HG02973 (cell line): ENCODE data around the gene PEX26.
"Not testable (repeated sequence)": the region's sequence is repeated elsewhere in the genome, so short reads cannot be mapped to it uniquely, and the experiment has no call there.

Source experiments
- ATAC-seq: cut with Tn5 transposase; IDR thresholded peaks from one replicate; pipeline ENCODE4 v1.9.1; 2021; ENCODE audit warnings: moderate library complexity; ENCODE audit not compliant: unreplicated experiment

Gene PEX26

DNA sequence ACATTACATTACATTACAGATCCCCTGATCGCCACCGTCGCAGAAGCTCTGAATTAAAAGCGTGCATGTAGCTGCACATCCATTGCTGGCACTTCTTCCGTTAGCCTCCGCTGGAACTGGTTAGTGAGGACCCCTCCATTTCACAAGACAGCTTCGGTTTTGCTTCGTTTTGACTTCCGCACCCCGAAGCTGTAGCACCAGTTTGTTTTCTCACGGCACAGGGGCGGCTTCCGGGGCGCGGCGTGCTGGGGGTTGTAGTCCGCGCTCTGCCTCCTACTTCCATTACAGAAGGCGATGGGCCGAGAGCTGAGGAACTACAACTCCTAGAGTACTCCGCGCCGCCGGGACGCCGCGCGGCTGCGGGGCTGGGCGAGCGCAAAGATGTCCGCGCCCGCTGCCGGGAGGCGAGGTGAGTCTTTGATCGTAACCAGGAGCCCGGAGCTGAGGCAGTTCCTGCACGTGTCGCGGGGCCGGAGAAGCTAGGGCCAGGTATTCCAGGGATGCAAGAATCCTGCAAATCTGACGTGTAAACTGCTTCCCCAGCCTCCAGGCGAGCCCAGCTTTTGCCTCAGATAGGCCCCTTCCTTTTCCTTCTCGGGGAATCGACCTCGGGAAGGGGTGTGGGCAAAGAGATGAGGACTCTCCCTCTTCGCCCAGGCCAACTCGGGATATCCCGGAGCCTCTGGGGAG, at the start of gene PEX26:
Gene PEX26 (plus strand): TSS at position 352 of the 690 bp plus-strand sequence. CDS start 387 bp downstream, outside the sequence.
- peak; percentile 92 for ATAC-seq

DNA sequence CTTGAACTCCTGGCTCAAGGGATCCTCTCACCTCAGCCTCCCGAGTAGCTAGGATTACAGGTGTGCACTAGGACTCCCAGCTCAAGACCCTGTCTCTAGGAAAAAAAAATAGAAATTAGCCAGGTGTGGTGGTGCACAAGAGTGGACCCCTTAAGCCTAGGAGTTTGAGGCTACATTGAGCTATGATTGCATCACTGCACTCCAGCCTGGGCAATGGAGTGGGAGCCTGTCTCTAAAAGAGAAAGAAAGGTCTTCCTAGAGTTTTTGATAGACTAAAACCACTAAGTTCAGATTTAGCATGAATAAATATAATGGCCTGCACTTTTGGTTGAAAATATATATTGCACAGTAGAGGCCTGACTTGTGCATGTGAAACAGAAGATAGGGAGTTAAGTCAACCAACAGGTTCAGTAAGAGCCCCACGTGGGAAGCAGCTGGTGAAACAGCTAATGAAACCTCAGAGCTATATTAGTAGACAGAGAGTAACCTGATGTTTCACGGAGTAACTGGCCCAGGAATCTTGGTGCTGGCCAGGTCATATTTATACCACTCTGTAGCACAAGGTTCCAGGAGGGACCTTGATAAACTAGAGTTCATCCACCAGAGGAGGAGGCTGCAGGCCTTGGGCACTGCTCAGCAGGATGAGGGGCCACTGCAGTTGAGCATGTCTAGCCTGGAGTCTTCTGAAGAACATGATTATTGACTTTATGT, 48.8 kb upstream of the PEX26 start:
- no peak for ATAC-seq

DNA sequence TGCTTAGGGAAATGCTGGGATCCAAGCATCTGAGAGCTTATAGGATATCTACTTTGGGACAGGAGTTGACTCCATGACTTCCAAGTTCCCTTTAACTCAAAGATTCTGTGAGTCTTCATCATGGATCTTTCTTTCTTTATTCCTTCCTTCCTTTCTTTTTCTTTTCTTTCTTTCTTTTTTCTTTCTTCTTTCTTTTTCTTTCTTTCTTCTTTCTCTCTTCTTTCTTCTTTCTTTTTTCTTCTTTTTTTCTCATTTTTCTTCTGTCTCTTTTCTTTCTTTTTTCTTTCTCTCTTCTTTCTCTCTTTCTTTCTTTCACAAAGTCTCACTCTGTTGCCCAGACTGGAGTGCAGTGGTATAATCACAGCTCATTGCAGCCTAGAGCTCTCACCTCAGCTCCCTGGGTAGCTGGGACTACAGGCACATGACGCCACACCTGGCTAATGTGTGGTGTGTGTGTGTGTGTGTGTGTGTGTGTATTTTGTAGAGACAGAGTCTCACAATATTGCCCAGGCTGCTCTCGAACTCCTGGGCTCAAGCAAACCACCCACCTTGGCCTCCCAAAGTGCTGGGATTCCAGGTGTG, 48.0 kb upstream of the PEX26 start:
- ATAC-seq: no peak

DNA sequence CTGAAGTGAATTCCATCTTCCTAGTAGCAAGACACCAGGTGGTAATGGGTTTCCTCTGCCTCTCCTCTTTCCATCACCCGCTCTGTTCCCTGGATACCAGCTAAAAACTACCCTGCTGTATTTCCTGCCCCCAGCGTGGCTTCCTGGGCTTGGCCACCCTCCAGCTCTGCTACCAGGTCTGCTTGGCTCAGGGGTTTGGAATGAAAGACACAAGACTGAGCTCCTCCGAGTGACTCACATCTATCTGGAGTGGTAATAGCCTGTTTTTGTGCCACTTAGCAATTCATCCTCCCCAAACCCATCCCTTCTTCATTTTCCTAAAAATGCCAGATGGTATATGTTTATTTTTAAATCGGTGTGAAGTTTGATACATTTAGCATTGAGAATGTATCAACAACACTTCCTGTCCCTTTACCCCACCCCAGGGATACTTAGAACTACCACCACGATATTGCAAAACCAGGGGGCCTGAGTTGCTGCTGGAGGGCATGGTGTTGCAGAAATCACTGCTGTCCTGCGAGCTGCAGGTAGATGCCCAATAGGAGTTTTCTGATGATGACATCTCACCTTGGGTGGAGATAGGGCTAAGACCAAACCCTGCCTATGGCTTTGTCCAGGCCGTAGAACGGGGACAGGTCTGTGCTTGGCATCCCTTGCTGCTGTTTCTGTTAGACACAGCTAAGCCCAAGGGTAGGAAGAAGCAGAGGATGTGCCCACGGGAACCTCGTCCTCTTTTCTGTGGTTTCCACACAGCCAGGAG, 45.9 kb upstream of the PEX26 start:
- ATAC-seq: no peak

DNA sequence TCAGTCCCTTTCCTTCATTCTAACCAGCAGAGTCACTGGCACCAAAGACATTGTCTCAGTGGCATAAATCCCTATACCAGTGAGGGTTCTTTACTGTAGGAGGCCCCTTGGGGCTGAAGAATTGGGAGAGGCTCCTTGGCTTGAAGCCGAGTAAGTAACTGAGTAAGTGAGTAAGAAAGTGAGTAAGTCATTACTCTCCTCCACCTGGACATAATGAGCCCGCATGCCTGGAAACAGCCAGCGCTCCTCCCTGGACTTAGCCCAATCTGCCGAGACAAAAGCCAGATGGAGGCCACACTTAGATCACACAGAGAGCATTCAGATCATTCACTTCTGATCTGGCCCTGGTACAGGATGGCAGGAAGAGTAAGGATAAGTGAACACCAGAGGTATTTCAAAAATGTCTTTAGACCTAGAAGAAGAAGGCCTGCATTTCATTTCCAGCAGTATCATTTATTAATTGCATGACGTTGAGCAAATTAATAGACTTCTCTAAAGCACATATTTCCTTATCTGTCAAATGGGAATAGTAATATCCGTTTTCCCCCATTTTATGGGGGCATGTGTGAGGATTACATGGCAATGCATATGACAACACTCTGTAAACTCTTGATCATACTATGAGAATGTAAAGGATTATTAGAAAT, 45.2 kb upstream of the PEX26 start:
- ATAC-seq: no peak

DNA sequence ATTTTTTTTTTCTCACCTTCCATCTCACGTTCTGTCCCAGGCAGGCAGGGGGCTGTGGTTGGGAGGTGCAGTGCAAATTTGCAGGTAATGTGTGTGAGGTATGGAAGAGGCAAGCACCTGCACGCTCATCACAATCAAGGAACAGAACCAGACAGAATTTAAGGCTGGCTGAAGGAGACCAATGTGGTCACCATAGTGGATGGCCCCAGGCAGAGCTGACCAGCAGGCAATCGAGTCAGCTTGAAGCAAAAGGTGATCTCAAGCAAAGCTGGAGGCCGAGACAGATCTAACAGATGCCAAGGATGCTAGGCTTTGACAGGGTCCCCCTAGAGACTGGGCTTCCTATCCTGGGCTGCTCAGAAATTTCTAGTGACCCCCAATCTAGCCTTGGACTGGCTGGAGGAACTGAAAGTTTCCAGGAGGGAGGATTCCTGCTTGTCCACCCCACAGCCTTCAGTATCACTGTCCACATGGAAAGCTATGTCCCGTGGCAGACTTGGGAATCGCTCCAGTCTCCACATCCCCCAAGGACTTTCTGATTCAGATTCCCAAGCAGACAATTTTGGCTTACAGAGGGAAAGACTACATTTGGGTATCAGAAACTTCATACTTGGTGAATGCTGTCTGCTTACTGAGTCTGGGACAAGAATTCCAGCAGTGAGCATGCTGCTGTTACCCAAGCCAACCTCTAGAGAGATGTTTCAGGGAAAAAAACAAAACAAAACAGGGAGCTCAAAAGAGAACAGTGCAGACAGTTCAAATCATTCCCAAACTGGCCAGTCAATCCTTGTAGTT, 44.4 kb upstream of the PEX26 start:
- no peak for ATAC-seq

DNA sequence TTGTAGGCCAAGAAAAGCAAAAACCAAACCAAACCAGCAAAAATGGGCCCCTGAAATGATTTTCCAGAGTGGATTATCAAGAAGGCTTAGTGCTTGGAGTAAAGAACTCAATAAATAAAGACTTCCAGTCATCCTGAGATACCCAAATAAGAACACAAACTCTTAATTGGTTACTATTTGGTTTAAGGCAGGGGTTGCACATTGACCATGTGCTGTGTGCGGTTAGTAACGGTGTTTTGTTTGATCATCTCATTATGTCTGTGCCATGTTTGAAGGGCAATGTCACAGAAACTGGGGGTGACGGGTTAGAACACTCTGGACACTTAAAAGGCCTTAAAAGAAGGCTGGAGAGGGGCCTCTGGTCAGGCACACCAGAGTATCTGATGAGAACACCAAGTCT, 43.7 kb upstream of the PEX26 start:
- no peak for ATAC-seq

DNA sequence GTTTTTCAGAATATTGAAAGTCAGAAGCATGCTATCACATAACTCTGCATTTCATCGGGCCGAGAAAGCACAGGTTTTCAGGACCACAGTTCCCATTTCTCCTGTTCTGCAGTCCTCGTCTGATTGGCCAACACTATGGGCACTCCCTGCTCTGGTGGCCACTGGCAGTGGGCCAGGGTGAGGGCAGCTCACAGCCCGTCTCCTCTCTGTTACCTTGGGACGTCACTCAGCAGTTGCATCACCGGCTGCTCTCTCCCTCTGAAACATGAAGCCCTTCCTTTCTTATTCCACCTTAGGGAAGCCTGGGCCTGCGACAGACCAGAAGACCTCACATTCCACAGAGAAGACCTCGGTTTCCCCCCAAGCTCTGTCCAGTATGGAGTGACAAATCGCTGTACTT, 42.0 kb upstream of the PEX26 start:
- no peak for ATAC-seq

DNA sequence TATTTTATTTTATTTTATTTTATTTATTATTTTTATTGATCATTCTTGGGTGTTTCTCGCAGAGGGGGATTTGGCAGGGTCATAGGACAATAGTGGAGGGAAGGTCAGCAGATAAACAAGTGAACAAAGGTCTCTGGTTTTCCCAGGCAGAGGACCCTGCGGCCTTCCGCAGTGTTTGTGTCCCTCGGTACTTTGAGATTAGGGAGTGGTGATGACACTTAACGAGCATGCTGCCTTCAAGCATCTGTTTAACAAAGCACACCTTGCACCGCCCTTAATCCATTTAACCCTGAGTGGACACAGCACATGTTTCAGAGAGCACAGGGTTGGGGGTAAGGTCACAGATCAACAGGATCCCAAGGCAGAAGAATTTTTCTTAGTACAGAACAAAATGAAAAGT, 36.9 kb upstream of the PEX26 start:
- ATAC-seq: not testable (repeated sequence)

DNA sequence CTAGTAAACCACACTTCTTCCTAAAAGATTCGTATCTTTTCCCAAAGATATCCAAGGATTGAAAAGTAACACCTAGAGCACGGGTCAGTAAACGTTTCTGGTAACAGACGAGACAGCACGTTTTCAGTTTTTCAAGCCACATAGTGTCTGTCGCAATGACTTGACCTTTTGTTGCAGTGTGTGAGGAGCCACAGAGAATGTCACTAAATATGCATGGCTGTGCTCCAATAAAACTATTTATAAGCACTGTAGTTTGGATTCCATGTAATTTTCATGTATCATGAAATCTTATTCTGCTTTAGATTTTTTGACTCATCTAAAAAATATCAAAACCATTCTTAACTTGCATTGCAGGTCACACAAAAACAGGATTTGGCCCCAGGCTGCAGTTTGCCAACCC, 35.1 kb upstream of the PEX26 start:
- no peak for ATAC-seq

DNA sequence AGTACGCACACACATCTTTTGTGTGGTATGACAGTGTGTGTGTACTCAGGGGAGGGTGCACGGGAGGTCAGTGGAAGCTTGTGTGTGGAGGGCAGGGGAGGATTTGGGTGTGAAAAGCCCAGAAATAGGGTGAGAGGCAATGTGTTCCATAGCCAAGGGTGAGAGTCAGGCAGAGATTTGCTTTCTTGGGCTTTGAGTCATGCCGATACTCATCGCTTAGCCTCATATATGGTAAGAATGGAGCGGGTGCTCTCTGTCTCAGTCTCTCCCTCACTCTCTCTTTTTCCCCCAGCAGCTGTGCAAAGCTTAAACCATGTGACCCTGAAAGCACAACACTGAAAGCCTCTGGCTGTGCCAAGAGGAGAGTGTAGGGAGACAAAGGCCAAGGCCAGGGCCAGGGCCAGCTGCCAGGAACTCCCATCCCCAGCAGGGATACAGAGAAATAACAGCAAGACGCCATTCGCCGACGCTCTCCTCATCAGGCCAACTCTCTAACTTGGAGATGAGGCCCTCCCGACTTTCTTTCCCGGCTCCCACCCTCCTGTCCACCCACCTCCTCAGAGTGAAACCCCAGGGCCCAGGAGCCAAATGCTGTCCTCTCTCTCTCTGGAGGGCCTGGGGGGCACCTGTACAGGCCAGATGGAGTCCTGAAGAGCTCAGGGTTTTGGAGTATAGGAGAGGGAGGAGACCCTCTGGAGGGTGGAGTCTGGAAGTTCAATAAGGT, 33.1 kb upstream of the PEX26 start:
- no peak for ATAC-seq

DNA sequence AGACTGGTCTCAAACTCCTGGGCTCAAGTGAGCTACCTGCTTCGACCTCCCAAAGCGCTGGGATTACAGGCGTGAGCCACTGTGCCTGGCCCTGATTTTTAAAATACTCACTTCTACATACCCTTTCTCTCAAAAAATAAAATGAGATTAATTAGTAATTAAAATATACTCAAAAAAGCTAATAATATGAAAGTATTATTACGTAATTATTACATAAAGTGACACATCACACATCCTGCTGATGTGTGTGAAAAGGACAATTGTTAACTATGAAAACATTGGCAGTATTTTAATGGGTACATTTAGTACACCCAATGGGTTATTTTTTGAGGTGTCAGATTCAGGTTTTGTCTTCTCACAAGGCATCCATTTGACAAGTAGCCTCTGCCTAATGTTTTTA, 32.0 kb upstream of the PEX26 start:
- ATAC-seq: no peak

DNA sequence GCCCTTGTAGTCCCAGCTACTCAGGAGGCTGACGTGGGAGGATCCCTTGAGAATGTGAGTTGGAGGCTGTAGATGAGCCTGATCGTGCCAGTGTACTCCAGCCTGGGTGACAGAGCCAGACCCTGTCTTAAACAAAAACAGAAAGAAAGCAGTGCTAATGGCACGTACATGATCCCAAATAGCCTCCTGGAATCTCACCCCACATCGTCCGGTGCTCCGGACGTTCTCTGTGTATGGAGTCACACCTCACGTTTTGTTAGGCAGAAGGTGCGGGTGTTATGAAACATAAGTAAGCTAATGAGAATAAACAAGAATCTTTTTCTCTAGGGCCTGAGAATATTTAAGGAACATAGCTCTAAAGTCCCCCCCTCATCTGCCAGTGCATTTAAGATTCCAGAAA, 29.7 kb upstream of the PEX26 start:
- no peak for ATAC-seq

DNA sequence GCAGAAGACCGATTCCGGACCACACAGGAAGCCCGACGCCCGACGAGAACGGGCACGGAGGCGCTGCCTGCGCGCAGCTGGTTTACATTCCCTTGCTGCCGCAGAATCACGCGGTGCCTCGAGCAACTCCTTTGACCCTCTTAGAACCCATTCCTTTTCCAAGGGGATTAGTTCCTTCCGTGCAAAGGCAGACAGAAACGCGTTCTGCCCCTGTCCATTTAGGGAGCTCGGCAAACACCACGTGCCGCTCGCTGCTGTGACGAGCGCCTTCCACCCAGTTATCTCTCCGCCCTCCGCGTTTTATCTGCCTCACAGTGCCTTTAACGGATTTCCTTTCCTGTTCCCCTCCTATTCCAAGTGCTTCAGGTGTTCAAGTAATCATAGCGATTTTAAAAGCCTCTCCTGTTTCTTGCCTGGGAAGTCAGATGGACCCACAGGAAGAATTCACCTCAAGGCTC, 29.3 kb upstream of the PEX26 start:
- ATAC-seq: no peak

DNA sequence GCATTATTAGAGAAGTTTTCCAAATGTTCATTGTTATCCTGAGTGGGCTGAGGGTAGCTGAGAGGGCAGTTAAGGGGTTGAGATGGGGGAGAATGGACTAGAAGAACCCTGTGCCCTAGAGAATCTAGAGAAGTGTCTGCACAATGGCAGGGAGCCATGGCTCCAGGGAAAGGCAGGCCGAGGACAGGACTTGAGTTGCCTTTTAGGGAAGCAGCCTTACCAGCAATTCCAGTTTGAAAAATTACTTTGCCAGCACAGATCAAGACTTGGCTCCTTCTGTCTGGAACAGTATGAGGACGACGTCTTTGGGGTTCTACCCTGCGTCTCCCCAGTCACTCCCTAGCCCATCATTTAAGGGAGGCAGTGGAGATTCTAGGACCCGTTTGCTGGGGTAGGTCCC, 27.7 kb upstream of the PEX26 start:
- no peak for ATAC-seq

DNA sequence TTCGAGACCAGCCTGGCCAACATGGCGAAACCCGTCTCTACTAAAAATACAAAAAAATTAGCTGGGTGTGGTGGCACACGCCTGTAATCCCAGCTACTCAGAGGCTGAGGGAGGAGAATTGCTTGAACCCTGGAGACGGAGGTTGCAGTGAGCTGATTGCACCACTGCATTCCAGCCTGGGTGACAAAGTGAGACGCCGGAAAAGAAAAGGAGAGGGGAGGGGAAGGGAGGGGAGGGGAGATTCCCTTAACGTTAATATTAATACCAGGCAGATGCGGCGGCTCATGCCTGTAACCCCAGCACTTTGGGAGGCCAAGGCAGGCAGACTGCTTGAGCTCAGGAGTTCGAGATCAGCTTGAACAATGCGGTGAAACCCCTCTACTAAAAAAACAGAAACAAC, 26.7 kb upstream of the PEX26 start:
- ATAC-seq: not testable (repeated sequence)

DNA sequence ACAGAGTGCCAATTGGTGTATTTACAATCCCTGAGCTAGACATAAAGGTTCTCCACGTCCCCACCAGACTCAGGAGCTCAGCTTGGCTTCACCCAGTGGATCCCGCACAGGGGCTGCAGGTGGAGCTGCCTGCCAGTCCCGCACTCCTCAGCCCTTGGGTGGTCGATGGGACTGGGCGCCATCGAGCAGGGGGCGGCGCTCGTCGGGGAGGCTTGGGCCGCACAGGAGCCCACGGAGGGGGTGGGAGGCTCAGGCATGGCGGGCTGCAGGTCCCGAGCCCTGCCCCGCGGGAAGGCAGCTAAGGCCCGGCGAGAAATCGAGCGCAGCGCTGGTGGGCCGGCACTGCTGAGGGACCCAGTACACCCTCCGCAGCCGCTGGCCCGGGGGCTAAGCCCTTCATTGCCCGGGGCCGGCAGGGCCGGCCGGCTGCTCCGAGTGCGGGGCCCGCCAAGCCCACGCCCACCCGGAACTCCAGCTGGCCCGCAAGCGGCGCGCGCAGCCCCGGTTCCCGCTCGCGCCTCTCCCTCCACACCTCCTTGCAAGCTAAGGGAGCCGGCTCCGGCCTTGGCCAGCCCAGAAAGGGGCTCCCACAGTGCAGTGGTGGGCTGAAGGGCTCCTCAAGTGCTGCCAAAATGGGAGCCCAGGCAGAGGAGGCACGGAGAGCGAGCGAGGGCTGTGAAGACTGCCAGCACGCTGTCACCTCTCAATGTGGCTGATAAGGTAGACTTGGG, 24.4 kb upstream of the PEX26 start:
- ATAC-seq: not testable (repeated sequence)

DNA sequence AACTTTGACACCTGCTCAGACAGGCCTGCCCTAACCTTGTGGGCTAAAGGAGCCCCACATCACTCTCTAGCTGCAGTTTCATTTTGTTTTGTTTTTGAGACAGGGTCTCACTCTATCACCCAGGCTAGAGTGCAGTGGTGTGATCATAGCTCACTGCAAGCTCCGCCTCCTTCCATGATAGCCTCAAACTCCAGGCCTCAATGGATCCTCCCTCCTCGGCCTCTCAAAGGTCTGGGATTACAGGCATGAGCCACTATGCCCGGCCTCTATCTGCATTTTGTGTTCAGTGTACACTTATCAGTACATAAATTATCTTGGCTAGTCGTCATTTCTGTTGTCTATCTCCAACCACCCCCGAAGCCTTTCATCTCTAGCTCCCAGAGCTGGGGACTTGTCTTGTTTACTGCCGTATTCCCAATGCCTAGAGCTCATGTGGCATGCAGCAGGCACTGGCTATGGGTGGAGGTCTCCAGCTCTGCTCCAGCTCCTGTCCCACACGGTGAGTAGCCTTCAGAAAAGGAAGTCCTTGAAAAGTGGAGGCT, 22.1 kb upstream of the PEX26 start:
- no peak for ATAC-seq
